Measurements from ENCODE around the gene OGFOD3.
"Not testable (repeated sequence)": the region's sequence is repeated elsewhere in the genome, so short reads cannot be mapped to it uniquely, and the experiment has no call there.

Gene OGFOD3

GRCh38 chr17:82351713-82352488 is 66.5 kb downstream of the OGFOD3 start:
- no peak for TF ChIP-seq ZFX (IDR thresholded peaks at IDR 0.05)
- TF ChIP-seq, protein P1, sequence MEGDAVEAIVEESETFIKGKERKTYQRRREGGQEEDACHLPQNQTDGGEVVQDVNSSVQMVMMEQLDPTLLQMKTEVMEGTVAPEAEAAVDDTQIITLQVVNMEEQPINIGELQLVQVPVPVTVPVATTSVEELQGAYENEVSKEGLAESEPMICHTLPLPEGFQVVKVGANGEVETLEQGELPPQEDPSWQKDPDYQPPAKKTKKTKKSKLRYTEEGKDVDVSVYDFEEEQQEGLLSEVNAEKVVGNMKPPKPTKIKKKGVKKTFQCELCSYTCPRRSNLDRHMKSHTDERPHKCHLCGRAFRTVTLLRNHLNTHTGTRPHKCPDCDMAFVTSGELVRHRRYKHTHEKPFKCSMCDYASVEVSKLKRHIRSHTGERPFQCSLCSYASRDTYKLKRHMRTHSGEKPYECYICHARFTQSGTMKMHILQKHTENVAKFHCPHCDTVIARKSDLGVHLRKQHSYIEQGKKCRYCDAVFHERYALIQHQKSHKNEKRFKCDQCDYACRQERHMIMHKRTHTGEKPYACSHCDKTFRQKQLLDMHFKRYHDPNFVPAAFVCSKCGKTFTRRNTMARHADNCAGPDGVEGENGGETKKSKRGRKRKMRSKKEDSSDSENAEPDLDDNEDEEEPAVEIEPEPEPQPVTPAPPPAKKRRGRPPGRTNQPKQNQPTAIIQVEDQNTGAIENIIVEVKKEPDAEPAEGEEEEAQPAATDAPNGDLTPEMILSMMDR (conservative IDR thresholded peaks at IDR 0.05), result peak; percentile 97

GRCh38 chr17:82351254-82351712 is 67.1 kb downstream of the OGFOD3 start:
- no peak overlapping the region for H3K27ac ChIP-seq
- TF ChIP-seq, protein P1 (conservative IDR thresholded peaks at IDR 0.05), result no peak
- TF ChIP-seq ZFX (IDR thresholded peaks at IDR 0.05), result no peak

More at GRCh38 chr17:82351713-82352488, 66.5 kb downstream of the OGFOD3 start:
- H3K27ac ChIP-seq, result no peak overlapping the region

DNA sequence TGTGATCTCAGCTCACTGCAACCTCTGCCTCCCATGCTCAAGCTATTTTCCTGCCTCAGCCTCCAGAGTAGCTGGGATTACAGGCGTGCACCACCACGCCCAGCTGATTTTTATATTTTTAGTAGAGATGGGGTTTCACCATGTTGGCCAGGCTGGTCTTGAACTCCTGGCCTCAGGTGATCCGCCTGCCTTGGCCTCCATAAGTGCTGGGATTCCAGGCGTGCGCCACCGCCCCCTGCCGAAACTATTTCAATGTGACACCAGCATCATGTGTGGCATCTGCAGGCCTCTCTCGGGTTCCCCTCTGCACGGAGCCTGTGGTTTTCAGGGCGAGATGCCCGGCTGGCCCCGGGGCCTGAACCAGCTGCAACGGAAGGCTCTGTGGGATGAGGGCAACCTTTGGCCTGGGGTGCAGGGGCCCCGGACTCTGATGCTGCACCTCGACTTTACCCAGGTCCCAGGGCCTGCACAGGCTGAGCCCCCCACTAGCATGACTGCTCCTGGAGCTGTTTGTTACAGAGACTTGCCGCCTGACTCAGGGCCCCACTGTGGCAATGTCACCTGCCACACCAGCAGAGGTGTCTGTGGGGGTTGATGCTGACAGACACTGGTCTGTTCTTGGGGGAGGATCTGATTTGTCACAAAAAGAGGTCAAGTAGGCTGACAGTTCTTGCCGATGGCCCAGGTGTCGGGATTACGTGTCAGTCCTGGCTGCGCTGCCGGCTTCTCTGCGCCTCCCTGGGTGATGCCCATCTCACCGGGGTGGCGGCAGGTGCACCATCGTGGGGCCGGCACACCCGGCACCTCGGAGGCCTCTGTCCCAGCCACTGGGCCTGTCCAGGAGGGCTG is 68.0 kb downstream of the OGFOD3 start:
- no peak overlapping the region for H3K27ac ChIP-seq
- TF ChIP-seq, protein P1 (conservative IDR thresholded peaks at IDR 0.05), result no peak
- no peak for TF ChIP-seq ZFX (IDR thresholded peaks at IDR 0.05)

GRCh38 chr17:82349287-82349701 is 69.1 kb downstream of the OGFOD3 start:
- TF ChIP-seq, protein P1 (conservative IDR thresholded peaks at IDR 0.05), result no peak
- no peak overlapping the region for H3K27ac ChIP-seq

GRCh38 chr17:82348866-82349265 is 69.5 kb downstream of the OGFOD3 start:
- H3K27ac ChIP-seq, result no peak overlapping the region
- TF ChIP-seq, protein P1 (conservative IDR thresholded peaks at IDR 0.05), result no peak
- no peak for TF ChIP-seq ZFX (IDR thresholded peaks at IDR 0.05)

- TF ChIP-seq ZFX (IDR thresholded peaks at IDR 0.05), result no peak
- TF ChIP-seq, protein P1 (conservative IDR thresholded peaks at IDR 0.05), result no peak
- H3K27ac ChIP-seq, result no peak overlapping the region
Measured at GRCh38 chr17:82348434-82348833, 70.0 kb downstream of the OGFOD3 start.

- not testable (repeated sequence) for H3K27ac ChIP-seq
Measured at GRCh38 chr17:82347994-82348393, 70.4 kb downstream of the OGFOD3 start.

Measured in C4-2B (cell line).